Fibroblast of villous mesenchyme (primary cell): ENCODE results near the gene MYL6. TPM values are rescaled to one million over a fixed set of nuclear protein-coding genes. Genes with fewer than 3 reads are reported as not detected.
"Not testable (repeated sequence)": the region's sequence is repeated elsewhere in the genome, so short reads cannot be mapped to it uniquely, and the experiment has no call there.

Experiments
- DNase-seq: peaks from one replicate; pipeline ENCODE4 v3.0.0-alpha.2; 2010; ENCODE audit warnings: low read depth
- H3K4me3 ChIP-seq: 2 replicates; pipeline ENCODE4 v1.5.1; 2011; ENCODE audit warnings: low read depth, mild to moderate bottlenecking, low read length
- CTCF ChIP-seq: IDR thresholded peaks from 2 replicates; pipeline ENCODE4 v1.5.1; 2012; ENCODE audit warnings: low read depth, mild to moderate bottlenecking, low read length; ENCODE audit not compliant: insufficient read depth
- total RNA-seq: library from RNA; depleted of rRNA; stranded (reverse); fragments of >200 nt; gene quantifications from 2 replicates; pipeline ENCODE4 v1.2.3, GENCODE V29; 2012

Gene MYL6
- total RNA-seq, 1 donor, result 2,412 TPM

GRCh38 chr12:56152756-56153677 lies 5.1 kb upstream of the MYL6 start:
- DNase-seq, result no peak
- no peak for TF ChIP-seq CTCF
- H3K4me3 ChIP-seq, result peak overlapping the region; percentile 80

GRCh38 chr12:56153678-56154065 lies 4.5 kb upstream of the MYL6 start:
- no peak for TF ChIP-seq CTCF
- DNase-seq, result no peak
- H3K4me3 ChIP-seq, result no peak overlapping the region

GRCh38 chr12:56154246-56154771 lies 3.9 kb upstream of the MYL6 start:
- no peak for DNase-seq
- H3K4me3 ChIP-seq, result no peak overlapping the region
- no peak for TF ChIP-seq CTCF

GRCh38 chr12:56154818-56155217 lies 3.3 kb upstream of the MYL6 start:
- no peak for TF ChIP-seq CTCF
- DNase-seq, result no peak
- H3K4me3 ChIP-seq, result no peak overlapping the region

GRCh38 chr12:56155256-56155845 lies 2.8 kb upstream of the MYL6 start:
- TF ChIP-seq CTCF, result no peak
- no peak overlapping the region for H3K4me3 ChIP-seq
- no peak for DNase-seq

GRCh38 chr12:56156464-56157200 lies 1.5 kb upstream of the MYL6 start:
- not testable (repeated sequence) for DNase-seq
- H3K4me3 ChIP-seq, result peak overlapping the region; percentile 100
